B cell (primary cell): ENCODE results near the gene TOLLIP. TPM values are rescaled to one million over a fixed set of nuclear protein-coding genes. Genes with fewer than 3 reads are reported as not detected.

Source experiments
- ATAC-seq: fragments of 200-7000 bp; cut with Tn5 transposase; one replicate; pipeline ENCODE4 v1.10.0; 2021; ENCODE audit warnings: low read depth, mild to moderate bottlenecking, moderate number of reproducible peaks, moderate library complexity
- CTCF ChIA-PET: fragments of 350-600 bp; sonication (Branson Sonifier 250); formaldehyde crosslinking; loops from one replicate; lab custom pipeline; 2021; ENCODE audit warnings: antibody characterized with exemption, inconsistent platforms; lab: Charles Lee
- POLR2A ChIA-PET: fragments of 350-600 bp; sonication (Branson Sonifier 250); formaldehyde crosslinking; loops from one replicate; lab custom pipeline; 2021; ENCODE audit warnings: antibody characterized with exemption; lab: Charles Lee
- DNase-seq: peaks from one replicate; pipeline ENCODE4 v3.0.0; 2013
- H2AFZ ChIP-seq: 2 replicates; pipeline ENCODE4 v1.6.1; 2012; ENCODE audit warnings: mild to moderate bottlenecking, low read depth, low read length; ENCODE audit not compliant: insufficient read depth, poor library complexity, severe bottlenecking
- H3K27ac ChIP-seq, 2 donors: 1 replicate in 1 of 2; 2 replicates in 1 of 2; pipeline ENCODE4 v1.5.1; 2012 to 2013; ENCODE audit warnings: low read length in 2 of 2, mild to moderate bottlenecking in 2 of 2, moderate library complexity in 1 of 2
- H3K27me3 ChIP-seq, 4 experiments: fragments of 200-600 bp in 1 of 4; sonication (generic) in 1 of 4; replicated peaks in 1 of 4; 1 replicate in 2 of 4; 2 replicates in 2 of 4; pipeline versions ENCODE4 v1.6.1 to v1.7.0; 2013 to 2016; ENCODE audit warnings: low read length in 3 of 4, mild to moderate bottlenecking in 2 of 4, mixed read lengths in 1 of 4, moderate library complexity in 1 of 4; ENCODE audit not compliant: insufficient read depth in 4 of 4, control insufficient read depth in 3 of 4; ENCODE audit errors: control extremely low read depth in 1 of 4
- H3K36me3 ChIP-seq, 2 experiments: replicated peaks in 1 of 2; 1 replicate in 1 of 2; 2 replicates in 1 of 2; pipeline versions ENCODE4 v1.6.1 to v1.7.1; 2013; ENCODE audit warnings: low read length in 1 of 2; ENCODE audit not compliant: insufficient read depth in 2 of 2, control insufficient read depth in 1 of 2; ENCODE audit errors: control extremely low read depth in 1 of 2, extremely low read depth in 1 of 2
- H3K4me1 ChIP-seq, 2 donors: fragments of 200-600 bp in 1 of 2; sonication (generic) in 1 of 2; 1 replicate in 1 of 2; 2 replicates in 1 of 2; pipeline versions ENCODE4 v1.5.1 to v1.6.1; 2013 to 2017; ENCODE audit warnings: low read length in 2 of 2; ENCODE audit not compliant: control insufficient read depth in 2 of 2, insufficient read depth in 2 of 2
- H3K4me2 ChIP-seq: replicated peaks from 2 replicates; pipeline ENCODE3; 2012; ENCODE audit warnings: mild to moderate bottlenecking, low read depth, low read length; ENCODE audit not compliant: poor library complexity, severe bottlenecking
- H3K4me3 ChIP-seq, 5 experiments: fragments of 200-600 bp in 1 of 5; sonication (generic) in 1 of 5; 1 replicate in 3 of 5; 2 replicates in 2 of 5; pipeline versions ENCODE4 v1.5.1 to v1.7.0; 2011 to 2016; ENCODE audit warnings: low read length in 4 of 5, mild to moderate bottlenecking in 4 of 5, low read depth in 2 of 5, control low read depth in 1 of 5, moderate library complexity in 1 of 5; ENCODE audit not compliant: insufficient read depth in 1 of 5; ENCODE audit errors: control extremely low read depth in 1 of 5, extremely low read depth in 1 of 5
- H3K79me2 ChIP-seq: fragments of 200-600 bp; sonication (generic); one replicate; pipeline ENCODE4 v1.6.0; 2016; ENCODE audit warnings: low read length; ENCODE audit not compliant: control insufficient read depth, insufficient read depth
- H3K9ac ChIP-seq: fragments of 200-600 bp; sonication (generic); 2 replicates; pipeline ENCODE4 v1.6.1; 2017; ENCODE audit warnings: mild to moderate bottlenecking, low read length, moderate library complexity
- H3K9me3 ChIP-seq, 3 donors: one replicate each; pipeline versions ENCODE4 v1.6.1 to v1.7.1; 2013; ENCODE audit warnings: low read length in 2 of 3; ENCODE audit not compliant: control insufficient read depth in 2 of 3, insufficient read depth in 1 of 3; ENCODE audit errors: control extremely low read depth in 1 of 3
- H4K20me1 ChIP-seq: 2 replicates; pipeline ENCODE4 v1.6.0; 2012; ENCODE audit warnings: mild to moderate bottlenecking, low read length; ENCODE audit not compliant: insufficient read depth, control insufficient read depth, poor library complexity, severe bottlenecking
- H3K27ac Mint-ChIP-seq: one replicate; pipeline ENCODE4 v1.8.0; 2021; ENCODE audit warnings: mixed read lengths
- H3K27me3 Mint-ChIP-seq: one replicate; pipeline ENCODE4 v1.8.0; 2021; ENCODE audit warnings: mixed read lengths
- H3K4me1 Mint-ChIP-seq: one replicate; pipeline ENCODE4 v1.8.0; 2021; ENCODE audit warnings: mixed read lengths
- H3K4me3 Mint-ChIP-seq: one replicate; pipeline ENCODE4 v1.8.0; 2021; ENCODE audit warnings: mixed read lengths
- H3K9me3 Mint-ChIP-seq: one replicate; pipeline ENCODE4 v1.8.0; 2022; ENCODE audit warnings: mixed read lengths; ENCODE audit not compliant: insufficient read depth
- EZH2 ChIP-seq: IDR thresholded peaks from 2 replicates; pipeline ENCODE4 v1.6.1; 2012; ENCODE audit warnings: borderline replicate concordance, low read depth, mild to moderate bottlenecking, moderate library complexity, low read length; ENCODE audit not compliant: insufficient read depth, poor library complexity, severe bottlenecking
- WGBS: methylation state at CpG from one replicate; pipeline ENCODE4 v1.1.5; 2013; ENCODE audit warnings: missing lambda C conversion rate; ENCODE audit not compliant: insufficient coverage; 5-methylcytosine and 5-hydroxymethylcytosine counted together
- intact Hi-C: fragments of 100-400 bp; cut with micrococcal nuclease; formaldehyde crosslinking; loops from one replicate; pipeline ENCODE4 v1.10.0; 2022
- polyA plus RNA-seq: library from polyadenylated mRNA; depleted of rRNA; stranded (reverse); fragments of >200 nt; gene quantifications from 2 replicates; pipeline ENCODE4 v1.2.3, GENCODE V29; 2012
- total RNA-seq, 2 donors: library from RNA; stranded (reverse); fragments of 120-200 nt in 1 of 2; gene quantifications; 1 replicate in 1 of 2; 2 replicates in 1 of 2; pipeline versions ENCODE4 v1.2.3 to v1.2.4, GENCODE V29; 2013 to 2022
- TF ChIP-seq, protein P1 (sequence below): fragments of 200-600 bp; IDR thresholded peaks from one replicate; pipeline ENCODE4 v1.8.0; 2022; ENCODE audit warnings: antibody characterized with exemption, mild to moderate bottlenecking

Gene TOLLIP
- total and polyA plus RNA-seq, 2 donors (not counting 1 experiment from before 2014, with no cell fraction given), result 34.7 to 52.5 TPM

DNA sequence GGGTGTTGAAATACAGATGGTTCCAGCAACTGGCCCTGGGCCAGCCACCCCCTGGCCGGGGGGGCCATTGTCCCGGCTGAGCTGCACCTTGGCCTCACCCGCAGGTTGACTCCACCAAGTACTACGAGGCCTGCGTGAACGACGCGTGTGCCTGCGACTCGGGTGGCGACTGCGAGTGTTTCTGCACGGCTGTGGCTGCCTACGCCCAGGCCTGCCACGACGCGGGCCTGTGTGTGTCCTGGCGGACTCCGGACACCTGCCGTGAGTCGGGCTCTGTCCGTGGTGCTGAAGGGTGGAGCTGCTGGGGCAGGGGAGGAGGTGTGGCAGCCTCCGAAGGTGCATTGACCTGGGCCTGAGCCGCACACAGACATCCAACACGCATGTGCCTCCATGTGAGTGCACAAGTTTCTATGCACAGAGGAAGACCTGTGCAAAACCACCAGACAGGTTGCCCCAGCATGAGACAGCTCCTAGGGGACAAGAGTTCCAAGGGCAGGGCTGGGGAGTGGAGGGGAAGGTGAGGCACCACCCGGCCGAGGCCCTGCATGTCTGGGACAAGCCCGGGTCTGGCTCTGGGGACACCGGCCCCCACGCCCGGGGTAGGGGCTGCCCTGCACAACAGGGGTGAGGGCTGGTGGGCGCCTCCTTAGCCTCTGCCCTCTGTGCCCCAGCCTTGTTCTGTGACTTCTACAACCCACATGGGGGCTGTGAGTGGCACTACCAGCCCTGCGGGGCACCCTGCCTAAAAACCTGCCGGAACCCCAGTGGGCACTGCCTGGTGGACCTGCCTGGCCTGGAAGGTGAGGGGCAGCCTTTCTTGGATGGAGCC is 70.5 kb downstream of the TOLLIP start:
- H3K9ac ChIP-seq, result no peak overlapping the region
- no peak overlapping the region for H3K4me2 ChIP-seq
- Mint-ChIP-seq H3K27me3 (no peaks in the 10 kb centered on the region), H3K4me3 (no peak overlapping the region), H3K4me1 (no peaks in the 10 kb centered on the region), H3K27ac (no peak overlapping the region), H3K9me3 (no peaks in the 10 kb centered on the region)
- WGBS, result 79% methylated on average over 34 of the region's 34 CpGs
- CTCF ChIA-PET, result interaction anchor here (0.9 kb wide), 1 partner anchor 36 kb away, joined by 3 read pairs; no protein-coding TSS in a partner anchor
- ATAC-seq (no peak), DNase-seq (no peak)
- H3K27ac ChIP-seq, result no peak overlapping the region
- no peaks in the 10 kb centered on the region for H3K4me1 ChIP-seq
- H2AFZ ChIP-seq, result no peak overlapping the region
- no peaks in the 10 kb centered on the region for H3K79me2 ChIP-seq
- no peak for TF ChIP-seq EZH2
- TF ChIP-seq, protein P1, sequence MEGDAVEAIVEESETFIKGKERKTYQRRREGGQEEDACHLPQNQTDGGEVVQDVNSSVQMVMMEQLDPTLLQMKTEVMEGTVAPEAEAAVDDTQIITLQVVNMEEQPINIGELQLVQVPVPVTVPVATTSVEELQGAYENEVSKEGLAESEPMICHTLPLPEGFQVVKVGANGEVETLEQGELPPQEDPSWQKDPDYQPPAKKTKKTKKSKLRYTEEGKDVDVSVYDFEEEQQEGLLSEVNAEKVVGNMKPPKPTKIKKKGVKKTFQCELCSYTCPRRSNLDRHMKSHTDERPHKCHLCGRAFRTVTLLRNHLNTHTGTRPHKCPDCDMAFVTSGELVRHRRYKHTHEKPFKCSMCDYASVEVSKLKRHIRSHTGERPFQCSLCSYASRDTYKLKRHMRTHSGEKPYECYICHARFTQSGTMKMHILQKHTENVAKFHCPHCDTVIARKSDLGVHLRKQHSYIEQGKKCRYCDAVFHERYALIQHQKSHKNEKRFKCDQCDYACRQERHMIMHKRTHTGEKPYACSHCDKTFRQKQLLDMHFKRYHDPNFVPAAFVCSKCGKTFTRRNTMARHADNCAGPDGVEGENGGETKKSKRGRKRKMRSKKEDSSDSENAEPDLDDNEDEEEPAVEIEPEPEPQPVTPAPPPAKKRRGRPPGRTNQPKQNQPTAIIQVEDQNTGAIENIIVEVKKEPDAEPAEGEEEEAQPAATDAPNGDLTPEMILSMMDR, result no peak
- H3K4me3 ChIP-seq, result no peak overlapping the region
- intact Hi-C loops, result no loop called here
- no peaks in the 10 kb centered on the region for H3K27me3 ChIP-seq
- no peaks in the 10 kb centered on the region for H3K36me3 ChIP-seq
- peaks cover 0 to 9% (median 0%) of the 10 kb centered on the region in 3 donors for H3K9me3 ChIP-seq
- H4K20me1 ChIP-seq, result no peaks in the 10 kb centered on the region
- POLR2A ChIA-PET, result no interaction called here

- H3K27ac ChIP-seq, result no peak overlapping the region
- WGBS, result 83% methylated on average over 8 of the region's 10 CpGs
- H3K27me3 ChIP-seq, result no peaks in the 10 kb centered on the region
- ATAC-seq, result no peak
- no peak for DNase-seq
- no peaks in the 10 kb centered on the region for H3K79me2 ChIP-seq
- H3K4me1 ChIP-seq, result no peaks in the 10 kb centered on the region
- Mint-ChIP-seq H3K9me3 (no peaks in the 10 kb centered on the region), H3K4me3 (no peak overlapping the region), H3K27ac (no peak overlapping the region), H3K4me1 (no peaks in the 10 kb centered on the region), H3K27me3 (no peaks in the 10 kb centered on the region)
- H2AFZ ChIP-seq, result no peak overlapping the region
- H3K36me3 ChIP-seq, result no peaks in the 10 kb centered on the region
- no peak overlapping the region for H3K4me2 ChIP-seq
- TF ChIP-seq, protein P1, result no peak
- no peak for TF ChIP-seq EZH2
- POLR2A ChIA-PET, result no interaction called here
- no peaks in the 10 kb centered on the region for H4K20me1 ChIP-seq
- peaks cover 0 to 9% (median 0%) of the 10 kb centered on the region in 3 donors for H3K9me3 ChIP-seq
- H3K4me3 ChIP-seq, result no peak overlapping the region
- H3K9ac ChIP-seq, result no peak overlapping the region
- intact Hi-C loops, result no loop called here
- CTCF ChIA-PET, result no interaction called here
These were observed 71.6 kb downstream of the TOLLIP start for GRCh38 chr11:1237851-1238250.
